CD4-positive, alpha-beta memory T cell (primary cell): ENCODE measurements around the gene SLC44A1. TPM values are rescaled to one million over a fixed set of nuclear protein-coding genes. Genes with fewer than 3 reads are reported as not detected.

Experiments
- CTCF ChIA-PET: fragments of 350-600 bp; sonication (Branson Sonifier 250); formaldehyde crosslinking; loops from one replicate; lab custom pipeline; 2021; ENCODE audit warnings: inconsistent platforms; ENCODE audit not compliant: partially characterized antibody; lab: Charles Lee
- POLR2A ChIA-PET: fragments of 350-600 bp; sonication (Branson Sonifier 250); formaldehyde crosslinking; loops from one replicate; lab custom pipeline; 2021; ENCODE audit not compliant: partially characterized antibody; lab: Charles Lee
- DNase-seq, 5 donors: peaks; one replicate each; pipeline versions ENCODE4 v3.0.0 to v3.0.0-alpha.2; 2020 to 2022; ENCODE audit warnings: mixed read lengths in 1 of 5
- H3K27ac ChIP-seq: one replicate; pipeline ENCODE4 v1.7.0; 2013; ENCODE audit warnings: low read depth, low read length
- H3K27me3 ChIP-seq: 2 replicates; pipeline ENCODE4 v1.7.0; 2013; ENCODE audit warnings: mild to moderate bottlenecking, low read length, moderate library complexity; ENCODE audit not compliant: insufficient read depth
- H3K36me3 ChIP-seq: 2 replicates; pipeline ENCODE4 v1.7.0; 2013; ENCODE audit warnings: mild to moderate bottlenecking, low read length, moderate library complexity; ENCODE audit not compliant: insufficient read depth
- H3K4me1 ChIP-seq: 2 replicates; pipeline ENCODE4 v1.7.0; 2013; ENCODE audit warnings: mild to moderate bottlenecking, low read length, moderate library complexity; ENCODE audit not compliant: insufficient read depth
- H3K4me3 ChIP-seq, 2 donors: one replicate each; pipeline ENCODE4 v1.7.0; 2013; ENCODE audit warnings: low read length in 2 of 2, mild to moderate bottlenecking in 1 of 2
- H3K9me3 ChIP-seq, 2 donors: one replicate each; pipeline ENCODE4 v1.7.0; 2013; ENCODE audit warnings: low read length in 2 of 2, control low read depth in 1 of 2; ENCODE audit not compliant: control insufficient read depth in 1 of 2
- H3K27ac Mint-ChIP-seq, 7 donors: one replicate each; pipeline ENCODE4 v1.8.0; 2020 to 2021; ENCODE audit warnings: mixed read lengths in 7 of 7, mild to moderate bottlenecking in 6 of 7, inconsistent platforms in 3 of 7, moderate library complexity in 3 of 7
- H3K27me3 Mint-ChIP-seq, 2 donors: one replicate each; pipeline ENCODE4 v1.8.0; 2020 to 2021; ENCODE audit warnings: mixed read lengths in 2 of 2
- H3K36me3 Mint-ChIP-seq, 2 donors: one replicate each; pipeline ENCODE4 v1.8.0; 2020 to 2021; ENCODE audit warnings: mixed read lengths in 2 of 2, inconsistent platforms in 1 of 2, mild to moderate bottlenecking in 1 of 2
- H3K4me1 Mint-ChIP-seq, 4 donors: one replicate each; pipeline ENCODE4 v1.8.0; 2020 to 2021; ENCODE audit warnings: mixed read lengths in 4 of 4, mild to moderate bottlenecking in 1 of 4
- H3K4me3 Mint-ChIP-seq, 8 donors: one replicate each; pipeline ENCODE4 v1.8.0; 2020 to 2021; ENCODE audit warnings: mixed read lengths in 8 of 8, mild to moderate bottlenecking in 7 of 8, moderate library complexity in 6 of 8, inconsistent platforms in 3 of 8
- H3K9me3 Mint-ChIP-seq, 8 donors: one replicate each; pipeline ENCODE4 v1.8.0; 2020 to 2021; ENCODE audit warnings: mixed read lengths in 8 of 8, mild to moderate bottlenecking in 5 of 8, inconsistent platforms in 3 of 8, moderate library complexity in 1 of 8
- intact Hi-C: fragments of 100-400 bp; cut with micrococcal nuclease; formaldehyde crosslinking; loops from one replicate; pipeline ENCODE4 v1.15.1; 2023
- polyA plus RNA-seq, 2 donors: library from polyadenylated mRNA; unstranded; fragments of 300-500 nt; fragmentation: Illumina TruSeq; gene quantifications; one replicate each; pipeline ENCODE4 v1.2.3, GENCODE V29; 2021
- total RNA-seq, 2 experiments: library from RNA; stranded (reverse); gene quantifications; one replicate each; pipeline ENCODE4 v1.2.3, GENCODE V29; 2021

The SLC44A1 gene
- total and polyA plus RNA-seq, 4 experiments from 2014 or later, result 13.7 to 33.3 (median 17.4) TPM

GRCh38 chr9:105426657-105427056, 182.2 kb downstream of the SLC44A1 start:
- H3K4me3 ChIP-seq, result no peak overlapping the region
- intact Hi-C loops, result no loop called here
- H3K36me3 ChIP-seq, result no peaks in the 10 kb centered on the region
- DNase-seq, result no peak
- ChIA-PET POLR2A (no interaction called here), CTCF (interaction anchor here (1.2 to 1.3 kb wide), 2 partner anchors 13 to 291 kb away, joined by 3 to 5 read pairs; no protein-coding TSS in a partner anchor)
- Mint-ChIP-seq H3K9me3 (no peaks in the 10 kb centered on the region), H3K27ac (no peak overlapping the region), H3K4me3 (no peak overlapping the region), H3K27me3 (peaks cover 1 to 3% of the 10 kb centered on the region in 2 donors), H3K4me1 (no peaks in the 10 kb centered on the region), H3K36me3 (no peaks in the 10 kb centered on the region)
- no peaks in the 10 kb centered on the region for H3K27me3 ChIP-seq
- H3K9me3 ChIP-seq, result no peaks in the 10 kb centered on the region
- no peak overlapping the region for H3K27ac ChIP-seq
- H3K4me1 ChIP-seq, result no peaks in the 10 kb centered on the region

- CTCF ChIA-PET, result interaction anchor here (1.0 to 1.3 kb wide), 2 partner anchors 16 to 287 kb away, joined by 3 to 4 read pairs; no protein-coding TSS in a partner anchor
- Mint-ChIP-seq H3K27me3 (peaks cover 2 to 3% of the 10 kb centered on the region in 2 donors), H3K36me3 (no peaks in the 10 kb centered on the region)
These were observed 187.2 kb downstream of the SLC44A1 start for GRCh38 chr9:105431424-105432246.

GRCh38 chr9:105432247-105432842, 187.9 kb downstream of the SLC44A1 start:
- no peaks in the 10 kb centered on the region for H3K4me1 Mint-ChIP-seq
- H3K4me3 ChIP-seq, result no peak overlapping the region
- H3K4me1 ChIP-seq, result no peaks in the 10 kb centered on the region
- ChIA-PET POLR2A (no interaction called here), CTCF (interaction anchor here (1.0 to 1.3 kb wide), 2 partner anchors 17 to 286 kb away, joined by 3 to 4 read pairs; no protein-coding TSS in a partner anchor)
- intact Hi-C loops, result no loop called here
- no peaks in the 10 kb centered on the region for H3K36me3 ChIP-seq
- no peaks in the 10 kb centered on the region for H3K27me3 ChIP-seq
- H3K9me3 Mint-ChIP-seq, result no peaks in the 10 kb centered on the region
- H3K27me3 Mint-ChIP-seq, result peaks cover 2 to 3% of the 10 kb centered on the region in 2 donors
- no peaks in the 10 kb centered on the region for H3K36me3 Mint-ChIP-seq
- no peak overlapping the region for H3K4me3 Mint-ChIP-seq
- no peak for DNase-seq
- H3K9me3 ChIP-seq, result no peaks in the 10 kb centered on the region
- H3K27ac Mint-ChIP-seq, result no peak overlapping the region
- no peak overlapping the region for H3K27ac ChIP-seq

More at GRCh38 chr9:105431424-105432246, 187.2 kb downstream of the SLC44A1 start:
- no peak for DNase-seq
- Mint-ChIP-seq H3K4me1 (no peaks in the 10 kb centered on the region), H3K4me3 (no peak overlapping the region), H3K27ac (no peak overlapping the region), H3K9me3 (no peaks in the 10 kb centered on the region)
- no peaks in the 10 kb centered on the region for H3K4me1 ChIP-seq
- intact Hi-C loops, result no loop called here
- POLR2A ChIA-PET, result no interaction called here
- no peak overlapping the region for H3K27ac ChIP-seq
- H3K27me3 ChIP-seq, result no peaks in the 10 kb centered on the region
- H3K9me3 ChIP-seq, result no peaks in the 10 kb centered on the region
- H3K4me3 ChIP-seq, result no peak overlapping the region
- H3K36me3 ChIP-seq, result no peaks in the 10 kb centered on the region

- H3K36me3 Mint-ChIP-seq, result no peaks in the 10 kb centered on the region
- intact Hi-C loops, result no loop called here
- CTCF ChIA-PET, result no interaction called here
- Histone ChIP-seq H3K36me3 (no peaks in the 10 kb centered on the region), H3K9me3 (no peaks in the 10 kb centered on the region), H3K27ac (no peak overlapping the region), H3K27me3 (no peaks in the 10 kb centered on the region), H3K4me1 (no peaks in the 10 kb centered on the region), H3K4me3 (no peak overlapping the region)
- H3K27ac Mint-ChIP-seq, result no peak overlapping the region
- H3K4me1 Mint-ChIP-seq, result no peaks in the 10 kb centered on the region
- POLR2A ChIA-PET, result no interaction called here
- DNase-seq, result no peak
- peaks cover 1 to 2% of the 10 kb centered on the region in 2 donors for H3K27me3 Mint-ChIP-seq
- no peaks in the 10 kb centered on the region for H3K9me3 Mint-ChIP-seq
- no peak overlapping the region for H3K4me3 Mint-ChIP-seq
These were observed 191.0 kb downstream of the SLC44A1 start for GRCh38 chr9:105435453-105435852.

- no peaks in the 10 kb centered on the region for H3K9me3 ChIP-seq
- H3K36me3 Mint-ChIP-seq, result no peaks in the 10 kb centered on the region
- H3K4me3 Mint-ChIP-seq, result no peak overlapping the region
- POLR2A ChIA-PET, result no interaction called here
- no peaks in the 10 kb centered on the region for H3K36me3 ChIP-seq
- no peaks in the 10 kb centered on the region for H3K4me1 Mint-ChIP-seq
- H3K9me3 Mint-ChIP-seq, result no peaks in the 10 kb centered on the region
- no peak overlapping the region for H3K27ac Mint-ChIP-seq
- no peak for DNase-seq
- H3K27me3 Mint-ChIP-seq, result peaks cover 0 to 1% of the 10 kb centered on the region in 2 donors
- H3K4me3 ChIP-seq, result no peak overlapping the region
- no peaks in the 10 kb centered on the region for H3K27me3 ChIP-seq
- intact Hi-C loops, result no loop called here
- no peaks in the 10 kb centered on the region for H3K4me1 ChIP-seq
- CTCF ChIA-PET, result no interaction called here
- no peak overlapping the region for H3K27ac ChIP-seq
These were observed 192.3 kb downstream of the SLC44A1 start for GRCh38 chr9:105436783-105437182.

GRCh38 chr9:105437704-105438103, 193.3 kb downstream of the SLC44A1 start:
- Mint-ChIP-seq H3K9me3 (no peaks in the 10 kb centered on the region), H3K27me3 (peaks cover 0 to 1% of the 10 kb centered on the region in 2 donors), H3K4me1 (no peaks in the 10 kb centered on the region), H3K27ac (no peak overlapping the region), H3K4me3 (no peak overlapping the region), H3K36me3 (no peaks in the 10 kb centered on the region)
- ChIA-PET CTCF (no interaction called here), POLR2A (no interaction called here)
- Histone ChIP-seq H3K27me3 (no peaks in the 10 kb centered on the region), H3K4me1 (no peaks in the 10 kb centered on the region), H3K27ac (no peak overlapping the region), H3K9me3 (no peaks in the 10 kb centered on the region), H3K36me3 (no peaks in the 10 kb centered on the region), H3K4me3 (no peak overlapping the region)
- intact Hi-C loops, result no loop called here
- no peak for DNase-seq

- Mint-ChIP-seq H3K4me1 (no peaks in the 10 kb centered on the region), H3K27me3 (peaks cover 0 to 1% of the 10 kb centered on the region in 2 donors), H3K9me3 (no peaks in the 10 kb centered on the region), H3K36me3 (no peaks in the 10 kb centered on the region), H3K4me3 (no peak overlapping the region), H3K27ac (no peak overlapping the region)
- ChIA-PET POLR2A (no interaction called here), CTCF (no interaction called here)
- no peaks in the 10 kb centered on the region for H3K27me3 ChIP-seq
- no peaks in the 10 kb centered on the region for H3K4me1 ChIP-seq
- no peak overlapping the region for H3K27ac ChIP-seq
- intact Hi-C loops, result no loop called here
- no peak overlapping the region for H3K4me3 ChIP-seq
- H3K9me3 ChIP-seq, result no peaks in the 10 kb centered on the region
- no peaks in the 10 kb centered on the region for H3K36me3 ChIP-seq
- DNase-seq, result no peak
These were observed 193.8 kb downstream of the SLC44A1 start for GRCh38 chr9:105438141-105438806.
